Stimulated activated memory B cell treated with anti-CD40 and anti-IgM and Interleukin-4, amounts not matched to agents 10 μg/mL and 1 μg/mL and 100 μg/mL, for 72 hours (primary cell): Measurements from ENCODE around the gene FNDC5.
A peak's percentile ranks its signal among the peaks of the same experiment; 100 is the strongest.

Experiments
- ATAC-seq: fragments of 150-1000 bp; cut with Tn5 transposase; 2 replicates; pipeline ENCODE4 v1.10.0; 2021
- H3K27ac Mint-ChIP-seq: one replicate; pipeline ENCODE4 v1.8.0; 2022; ENCODE audit warnings: mild to moderate bottlenecking, mixed read lengths
- H3K27me3 Mint-ChIP-seq: one replicate; pipeline ENCODE4 v1.8.0; 2022; ENCODE audit warnings: mixed read lengths
- H3K36me3 Mint-ChIP-seq: one replicate; pipeline ENCODE4 v1.8.0; 2022; ENCODE audit warnings: mixed read lengths
- H3K4me1 Mint-ChIP-seq: one replicate; pipeline ENCODE4 v1.8.0; 2022; ENCODE audit warnings: mixed read lengths
- H3K4me3 Mint-ChIP-seq: one replicate; pipeline ENCODE4 v1.8.0; 2022; ENCODE audit warnings: mild to moderate bottlenecking, moderate library complexity, mixed read lengths
- H3K9me3 Mint-ChIP-seq: one replicate; pipeline ENCODE4 v1.8.0; 2022; ENCODE audit warnings: mixed read lengths

Gene FNDC5

DNA sequence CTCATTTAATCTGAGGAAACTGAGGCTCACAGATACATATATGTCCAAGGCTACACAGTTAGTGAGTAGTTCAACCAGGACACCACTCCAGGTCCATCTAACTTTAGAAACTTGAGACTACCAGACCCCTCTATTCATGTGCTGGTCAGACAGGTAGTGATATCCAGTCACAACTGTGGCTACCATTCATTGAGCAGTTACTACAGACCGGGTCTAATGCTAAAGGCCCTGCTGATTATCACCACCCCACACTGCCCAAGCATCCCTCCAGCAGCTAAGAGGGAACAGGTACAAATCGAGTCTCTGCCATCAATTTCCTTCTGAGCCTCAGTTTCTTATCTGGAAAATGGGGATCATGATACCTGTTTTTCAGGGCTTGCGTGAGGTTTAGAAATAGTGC, 20.9 kb upstream of the FNDC5 start:
- no peak for ATAC-seq
- no peak overlapping the region for H3K27ac Mint-ChIP-seq
- H3K36me3 Mint-ChIP-seq: peaks cover 6% of the 10 kb centered on the region
- no peak overlapping the region for H3K4me3 Mint-ChIP-seq
- peaks cover 95% of the 10 kb centered on the region for H3K27me3 Mint-ChIP-seq
- no peaks in the 10 kb centered on the region for H3K9me3 Mint-ChIP-seq
- H3K4me1 Mint-ChIP-seq: peaks cover 20% of the 10 kb centered on the region

DNA sequence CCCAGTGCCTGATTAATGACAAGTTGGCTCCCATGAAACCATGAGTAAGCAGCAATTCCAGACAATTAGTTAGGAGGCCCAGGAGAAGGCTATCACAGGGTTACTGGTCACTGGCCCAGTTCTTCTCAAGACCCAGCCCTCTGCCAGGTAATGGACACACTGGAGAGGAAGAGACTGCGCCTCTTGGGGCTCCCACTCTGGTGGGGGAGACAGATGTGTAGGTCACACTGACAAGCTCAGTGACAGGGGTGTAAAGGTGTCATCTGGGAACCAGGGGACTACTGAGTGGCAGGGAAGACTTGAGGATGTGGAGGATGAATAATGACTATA, 20.5 kb upstream of the FNDC5 start:
- peaks cover 6% of the 10 kb centered on the region for H3K36me3 Mint-ChIP-seq
- peaks cover 93% of the 10 kb centered on the region for H3K27me3 Mint-ChIP-seq
- H3K9me3 Mint-ChIP-seq: no peaks in the 10 kb centered on the region
- no peak for ATAC-seq
- H3K27ac Mint-ChIP-seq: no peak overlapping the region
- no peak overlapping the region for H3K4me3 Mint-ChIP-seq
- peaks cover 20% of the 10 kb centered on the region for H3K4me1 Mint-ChIP-seq

DNA sequence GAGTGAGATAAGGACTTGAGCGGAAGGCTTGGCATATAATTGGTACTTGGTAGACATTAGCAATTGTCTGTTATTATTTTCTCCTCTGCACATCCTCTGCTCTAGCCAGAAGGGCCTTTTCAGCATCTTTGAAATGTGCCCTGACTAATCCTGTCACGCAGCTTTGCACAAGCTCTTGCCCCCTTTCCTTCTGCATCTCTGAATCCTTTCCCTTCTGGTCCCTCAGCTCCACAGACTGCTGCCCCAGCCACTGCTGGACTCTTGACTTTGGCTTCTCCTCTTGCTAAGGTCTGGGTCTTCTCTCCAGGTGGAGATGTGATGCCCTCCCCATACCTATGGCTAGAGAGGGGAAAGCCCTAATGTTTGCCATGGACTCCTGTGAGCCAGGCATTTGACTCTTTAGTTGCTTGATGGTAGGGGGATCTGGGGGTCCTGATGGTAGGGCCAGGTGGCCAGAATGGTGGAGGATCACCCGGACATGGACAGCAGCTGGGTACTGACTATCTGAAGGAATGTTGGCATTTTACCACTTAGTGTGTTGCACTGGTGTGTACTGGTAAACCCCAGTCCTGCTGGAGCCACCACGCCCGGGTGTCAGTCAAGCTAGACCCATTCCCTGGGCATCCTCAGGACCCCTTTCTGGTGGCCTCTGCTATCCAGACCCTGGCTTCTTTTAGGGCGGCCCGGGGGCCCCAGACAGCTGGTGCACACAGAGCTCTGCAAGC, 20.0 kb upstream of the FNDC5 start:
- Mint-ChIP-seq H3K9me3 (no peaks in the 10 kb centered on the region), H3K36me3 (peaks cover 6% of the 10 kb centered on the region), H3K4me3 (no peak overlapping the region), H3K4me1 (peaks cover 20% of the 10 kb centered on the region), H3K27ac (no peak overlapping the region), H3K27me3 (peaks cover 93% of the 10 kb centered on the region)
- no peak for ATAC-seq

DNA sequence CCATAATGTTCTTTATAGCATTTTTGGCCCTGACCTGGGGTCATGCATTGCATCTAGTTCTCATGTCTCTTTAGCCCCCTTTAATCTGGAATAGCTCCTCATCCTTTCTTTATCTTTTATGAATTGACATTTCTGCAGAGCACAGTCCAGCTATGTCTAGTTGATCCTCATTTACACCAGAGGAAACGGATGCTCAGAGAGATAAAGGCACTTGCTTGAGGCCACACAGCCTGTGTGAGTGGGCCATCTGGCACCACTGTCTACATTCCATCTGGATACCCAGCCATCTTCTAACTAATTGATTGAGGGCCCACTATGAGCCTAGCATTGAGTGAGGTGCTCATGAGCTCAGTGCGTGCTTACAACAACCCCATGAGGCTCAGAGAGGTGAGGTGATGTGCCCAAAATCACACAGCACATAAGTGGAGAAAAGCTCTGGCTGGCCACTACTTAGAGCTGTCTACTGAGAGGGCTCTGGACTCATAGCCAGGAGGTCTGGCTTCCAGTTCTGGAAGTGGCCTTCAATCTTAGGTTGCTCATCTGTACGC, 19.1 kb upstream of the FNDC5 start:
- Mint-ChIP-seq H3K36me3 (peaks cover 6% of the 10 kb centered on the region), H3K4me3 (no peak overlapping the region), H3K27ac (no peak overlapping the region), H3K4me1 (peaks cover 20% of the 10 kb centered on the region), H3K27me3 (peaks cover 93% of the 10 kb centered on the region), H3K9me3 (no peaks in the 10 kb centered on the region)
- no peak for ATAC-seq

DNA sequence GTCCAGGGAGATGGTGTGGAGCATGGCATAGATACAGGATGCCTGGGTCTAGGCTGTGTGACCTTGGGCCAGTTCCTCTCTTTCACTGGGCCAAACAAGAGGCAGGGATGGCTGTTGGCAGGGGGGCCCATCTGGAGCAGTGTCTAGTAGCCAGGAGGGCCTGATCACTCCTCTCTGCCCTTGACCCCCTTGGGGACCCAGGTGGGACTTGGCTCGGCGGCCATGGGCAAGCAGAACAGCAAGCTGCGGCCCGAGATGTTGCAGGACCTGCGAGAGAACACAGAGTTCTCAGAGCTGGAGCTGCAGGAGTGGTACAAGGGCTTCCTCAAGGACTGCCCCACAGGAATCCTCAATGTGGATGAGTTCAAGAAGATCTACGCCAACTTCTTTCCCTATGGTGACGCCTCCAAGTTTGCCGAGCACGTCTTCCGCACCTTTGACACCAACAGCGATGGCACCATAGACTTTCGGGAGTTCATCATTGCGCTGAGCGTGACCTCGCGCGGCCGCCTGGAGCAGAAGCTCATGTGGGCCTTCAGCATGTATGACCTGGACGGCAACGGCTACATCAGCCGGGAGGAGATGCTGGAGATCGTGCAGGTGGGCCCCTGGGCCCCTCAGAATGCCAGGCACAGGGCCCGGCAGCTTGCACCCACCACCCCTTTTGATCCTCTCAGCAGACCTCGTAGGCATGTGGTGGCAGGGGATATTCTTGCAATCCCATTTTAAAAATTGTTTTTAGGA, 18.1 kb upstream of the FNDC5 start:
- ATAC-seq: no peak
- H3K4me1 Mint-ChIP-seq: peaks cover 19% of the 10 kb centered on the region
- no peaks in the 10 kb centered on the region for H3K9me3 Mint-ChIP-seq
- peaks cover 98% of the 10 kb centered on the region for H3K27me3 Mint-ChIP-seq
- H3K27ac Mint-ChIP-seq: no peak overlapping the region
- H3K36me3 Mint-ChIP-seq: peaks cover 6% of the 10 kb centered on the region
- no peak overlapping the region for H3K4me3 Mint-ChIP-seq

DNA sequence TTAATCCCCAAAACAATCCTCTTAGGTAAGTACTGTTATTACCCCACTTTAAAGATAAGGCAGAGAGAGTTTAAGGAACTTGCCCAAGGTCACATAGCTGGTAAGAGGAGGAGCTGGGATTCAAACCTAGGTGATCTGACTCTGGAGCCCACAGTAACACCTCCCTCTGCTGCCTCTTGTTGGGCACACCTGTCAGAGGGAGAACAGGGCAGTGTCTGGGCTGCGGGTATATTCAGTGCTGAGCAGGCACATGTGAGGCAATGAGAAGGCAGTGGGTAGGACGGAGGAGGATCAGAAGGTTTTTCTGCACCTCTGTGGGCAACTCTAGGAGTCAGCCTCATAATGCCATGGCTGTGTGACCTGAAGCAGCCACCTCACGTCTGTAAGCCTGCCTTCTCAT, 17.4 kb upstream of the FNDC5 start:
- Mint-ChIP-seq H3K27ac (no peak overlapping the region), H3K4me1 (peaks cover 12% of the 10 kb centered on the region), H3K27me3 (peaks cover 98% of the 10 kb centered on the region), H3K4me3 (no peak overlapping the region), H3K9me3 (no peaks in the 10 kb centered on the region), H3K36me3 (peaks cover 6% of the 10 kb centered on the region)
- ATAC-seq: no peak

DNA sequence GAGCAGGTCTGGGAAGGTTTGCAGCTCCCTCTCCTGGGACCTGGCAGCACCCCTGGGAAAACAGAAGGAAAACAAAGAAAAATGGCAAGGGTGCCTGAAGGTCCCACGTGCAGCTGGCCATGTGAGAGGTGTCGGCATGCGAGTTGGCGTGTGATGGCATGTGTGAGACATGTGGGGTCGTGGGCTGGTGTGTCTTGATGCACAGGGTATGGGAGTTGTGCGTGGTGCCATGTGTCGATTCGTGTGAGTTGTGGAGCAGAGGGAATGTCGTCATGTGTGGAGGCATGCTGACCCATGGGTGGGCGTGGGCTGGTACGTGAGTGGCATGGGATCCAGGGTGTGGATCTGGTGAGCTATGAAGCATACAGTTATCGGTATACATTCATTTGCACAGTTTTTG, 16.9 kb upstream of the FNDC5 start:
- no peak for ATAC-seq
- no peaks in the 10 kb centered on the region for H3K9me3 Mint-ChIP-seq
- peaks cover 7% of the 10 kb centered on the region for H3K4me1 Mint-ChIP-seq
- H3K27me3 Mint-ChIP-seq: peaks cover 93% of the 10 kb centered on the region
- no peak overlapping the region for H3K4me3 Mint-ChIP-seq
- H3K27ac Mint-ChIP-seq: no peak overlapping the region
- peaks cover 6% of the 10 kb centered on the region for H3K36me3 Mint-ChIP-seq

DNA sequence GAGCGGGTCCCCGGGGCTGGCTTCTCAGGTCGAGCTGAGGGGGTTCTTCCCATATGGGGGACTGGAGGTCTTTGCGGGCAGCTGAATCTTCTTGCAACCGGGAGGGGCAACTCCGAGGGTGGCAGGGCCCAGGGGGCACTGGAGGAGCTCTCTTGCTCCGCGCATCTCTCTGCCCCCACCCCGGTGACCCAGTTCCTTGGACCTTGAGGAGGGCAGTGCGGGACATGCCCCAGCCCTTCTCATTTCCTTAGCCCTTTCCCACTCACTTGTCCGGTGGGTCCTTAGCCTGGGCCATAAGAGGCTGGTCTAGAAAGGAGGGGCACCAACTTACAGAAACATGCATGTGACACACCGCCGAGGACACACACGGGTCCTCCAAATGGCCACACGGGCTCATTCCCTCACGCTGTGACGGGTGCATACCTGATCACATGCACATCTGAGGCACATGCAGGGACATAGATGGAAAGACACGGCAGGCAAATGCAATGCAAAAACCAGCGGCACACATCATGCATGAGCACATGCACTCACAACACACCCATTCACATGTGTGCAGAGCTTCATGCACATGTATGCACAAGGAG, 16.2 kb upstream of the FNDC5 start:
- Mint-ChIP-seq H3K4me1 (peaks cover under 1% of the 10 kb centered on the region), H3K27ac (no peak overlapping the region), H3K36me3 (peaks cover under 1% of the 10 kb centered on the region), H3K4me3 (no peak overlapping the region), H3K27me3 (peaks cover 86% of the 10 kb centered on the region), H3K9me3 (no peaks in the 10 kb centered on the region)
- ATAC-seq: no peak

DNA sequence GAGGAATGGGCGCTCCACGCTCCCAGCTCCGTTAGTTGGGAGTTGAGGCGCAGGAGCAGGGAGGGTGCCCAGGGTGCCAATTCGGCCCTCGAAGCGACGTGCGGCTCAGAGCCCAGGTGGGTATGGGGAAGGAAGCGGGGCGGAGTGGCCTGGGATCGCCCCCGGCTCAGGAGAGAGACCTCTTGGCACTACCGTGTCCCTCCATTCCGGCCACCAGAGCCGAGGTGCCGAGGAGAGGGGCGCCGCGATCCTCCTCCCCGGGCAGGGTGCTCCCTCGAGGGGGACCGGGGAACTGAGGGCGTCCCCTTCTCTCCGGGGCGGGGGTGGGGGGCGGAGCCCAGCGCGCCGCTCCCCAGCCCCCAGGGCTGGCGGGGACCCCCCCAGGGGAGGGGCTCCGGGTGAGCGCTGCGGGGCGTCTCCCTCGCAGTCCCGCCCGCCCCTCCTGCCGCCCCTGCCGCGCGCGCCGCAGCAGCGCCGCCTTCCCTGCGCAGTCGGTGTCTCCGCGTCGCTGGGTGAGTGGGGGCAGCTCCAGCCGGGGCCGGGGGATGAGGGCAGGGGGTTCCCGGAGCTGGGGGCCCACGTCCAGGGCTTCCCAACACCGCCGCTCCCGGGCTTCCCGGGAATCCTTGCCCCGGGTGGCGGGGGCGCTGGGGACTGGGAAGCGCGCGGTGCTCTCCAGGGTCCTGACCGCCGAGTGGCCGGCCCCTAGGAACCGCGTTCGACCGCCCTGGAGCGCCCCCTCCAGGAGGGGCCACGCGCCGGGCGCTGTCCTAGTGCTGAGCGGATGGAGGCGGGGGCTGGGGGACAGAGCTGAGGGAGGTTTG, 15.5 kb upstream of the FNDC5 start, which contains the start of gene HPCA:
Gene HPCA, plus strand, starts transcription at position 488 of the 824 bp plus-strand sequence. CDS start 2,408 bp downstream, outside the sequence.
- Mint-ChIP-seq H3K36me3 (no peaks in the 10 kb centered on the region), H3K27me3 (peaks cover 83% of the 10 kb centered on the region), H3K27ac (no peak within 1 kb of the TSS), H3K4me3 (no peak within 1 kb of the TSS), H3K9me3 (no peaks in the 10 kb centered on the region), H3K4me1 (no peaks in the 10 kb centered on the region)
- peak; percentile 28 for ATAC-seq

DNA sequence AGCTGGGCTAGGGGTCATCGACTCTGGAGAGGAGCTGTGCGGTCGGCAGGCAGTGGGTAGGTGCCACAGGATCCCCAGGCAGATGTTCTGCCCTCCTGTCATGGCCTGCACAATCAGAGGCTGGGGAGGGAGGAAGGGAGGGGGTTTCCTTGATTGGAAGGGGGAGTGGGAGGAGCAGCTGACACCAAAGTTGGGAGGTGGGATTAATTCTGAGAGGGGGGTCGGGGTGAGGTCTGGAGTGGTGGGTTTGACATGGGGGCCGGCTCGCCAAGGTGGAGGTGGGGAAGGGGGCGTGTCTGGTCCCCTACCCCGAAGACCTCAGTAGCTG, 14.9 kb upstream of the FNDC5 start:
- Mint-ChIP-seq H3K4me1 (no peaks in the 10 kb centered on the region), H3K36me3 (no peaks in the 10 kb centered on the region), H3K9me3 (no peaks in the 10 kb centered on the region), H3K27ac (no peak overlapping the region), H3K4me3 (no peak overlapping the region), H3K27me3 (peaks cover 83% of the 10 kb centered on the region)
- ATAC-seq: no peak

DNA sequence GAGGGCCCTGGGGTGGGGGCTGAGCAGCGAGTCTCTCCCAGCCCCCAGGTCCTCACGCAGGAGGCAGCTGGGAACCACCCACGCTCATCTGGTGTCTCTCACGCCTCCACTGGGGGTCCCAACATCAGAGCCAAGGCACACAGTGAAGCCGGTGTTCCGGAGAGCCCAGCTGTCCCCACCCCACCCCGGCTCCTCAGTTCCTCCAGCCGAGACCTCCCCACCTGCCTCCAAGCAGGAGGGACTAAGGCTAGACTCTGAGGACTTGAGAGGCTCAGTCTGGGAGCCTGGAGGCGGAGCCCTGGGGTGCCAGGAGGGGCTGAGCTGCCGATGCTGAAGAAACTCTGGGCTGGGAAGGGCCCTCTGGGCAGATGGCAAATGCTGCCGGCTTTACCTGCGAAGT, 14.0 kb upstream of the FNDC5 start:
- Mint-ChIP-seq H3K4me3 (no peak overlapping the region), H3K4me1 (no peaks in the 10 kb centered on the region), H3K9me3 (no peaks in the 10 kb centered on the region), H3K36me3 (no peaks in the 10 kb centered on the region), H3K27ac (no peak overlapping the region), H3K27me3 (peaks cover 76% of the 10 kb centered on the region)
- no peak for ATAC-seq

DNA sequence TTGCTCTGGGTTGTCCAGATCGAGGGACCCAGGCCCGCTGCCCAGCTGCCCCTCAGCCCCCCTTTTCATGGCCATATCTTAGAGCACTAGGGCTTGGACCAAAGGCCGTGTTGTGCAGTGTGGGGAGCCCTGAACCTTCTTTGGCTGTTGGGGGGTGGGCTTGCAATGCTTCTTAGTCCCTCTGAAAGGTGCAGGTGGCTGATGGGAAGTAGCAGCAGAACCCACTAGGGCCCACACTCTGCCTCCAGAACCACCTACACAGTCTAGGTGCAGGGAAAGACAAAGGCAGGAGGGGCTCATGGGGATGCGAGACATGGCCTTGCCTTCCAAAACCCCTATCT, 13.3 kb upstream of the FNDC5 start:
- Mint-ChIP-seq H3K27me3 (peaks cover 68% of the 10 kb centered on the region), H3K36me3 (no peaks in the 10 kb centered on the region), H3K4me3 (no peak overlapping the region), H3K4me1 (no peaks in the 10 kb centered on the region), H3K9me3 (no peaks in the 10 kb centered on the region), H3K27ac (no peak overlapping the region)
- ATAC-seq: no peak

DNA sequence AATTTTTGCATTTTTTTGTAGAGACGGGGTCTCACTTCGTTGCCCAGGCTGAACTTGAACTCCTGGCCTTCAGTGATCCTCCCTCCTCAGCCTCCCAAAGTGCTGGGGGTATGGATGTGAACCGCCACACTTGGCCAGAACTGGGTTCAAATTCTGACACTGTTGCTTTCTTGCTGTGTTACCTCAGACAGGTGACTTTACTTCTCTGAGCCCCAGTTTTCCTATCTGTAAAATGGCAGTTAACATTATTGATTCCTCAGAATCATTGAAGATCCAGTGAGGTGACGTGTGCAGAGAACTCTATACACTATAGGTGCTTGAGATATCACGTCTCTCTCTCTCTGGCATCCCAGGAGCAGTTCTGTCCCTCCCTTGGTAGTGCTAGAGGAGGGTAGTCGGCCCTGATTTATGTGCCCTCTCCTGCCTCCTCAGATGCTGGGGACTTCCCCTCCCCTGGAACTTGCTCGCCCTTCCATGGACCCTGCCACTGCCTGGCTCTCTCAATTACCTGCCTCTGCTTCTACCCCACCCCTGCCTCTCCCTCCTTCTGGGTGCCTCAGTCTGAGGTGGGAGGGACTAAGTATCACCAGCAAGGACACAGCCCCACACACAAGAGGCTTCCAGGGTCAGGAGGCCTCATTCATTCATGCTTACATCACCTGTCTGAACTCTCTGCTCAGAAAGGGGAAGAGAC, 12.8 kb upstream of the FNDC5 start:
- Mint-ChIP-seq H3K9me3 (no peaks in the 10 kb centered on the region), H3K4me1 (no peaks in the 10 kb centered on the region), H3K27me3 (peaks cover 63% of the 10 kb centered on the region), H3K4me3 (no peak overlapping the region), H3K27ac (no peak overlapping the region), H3K36me3 (no peaks in the 10 kb centered on the region)
- no peak for ATAC-seq

DNA sequence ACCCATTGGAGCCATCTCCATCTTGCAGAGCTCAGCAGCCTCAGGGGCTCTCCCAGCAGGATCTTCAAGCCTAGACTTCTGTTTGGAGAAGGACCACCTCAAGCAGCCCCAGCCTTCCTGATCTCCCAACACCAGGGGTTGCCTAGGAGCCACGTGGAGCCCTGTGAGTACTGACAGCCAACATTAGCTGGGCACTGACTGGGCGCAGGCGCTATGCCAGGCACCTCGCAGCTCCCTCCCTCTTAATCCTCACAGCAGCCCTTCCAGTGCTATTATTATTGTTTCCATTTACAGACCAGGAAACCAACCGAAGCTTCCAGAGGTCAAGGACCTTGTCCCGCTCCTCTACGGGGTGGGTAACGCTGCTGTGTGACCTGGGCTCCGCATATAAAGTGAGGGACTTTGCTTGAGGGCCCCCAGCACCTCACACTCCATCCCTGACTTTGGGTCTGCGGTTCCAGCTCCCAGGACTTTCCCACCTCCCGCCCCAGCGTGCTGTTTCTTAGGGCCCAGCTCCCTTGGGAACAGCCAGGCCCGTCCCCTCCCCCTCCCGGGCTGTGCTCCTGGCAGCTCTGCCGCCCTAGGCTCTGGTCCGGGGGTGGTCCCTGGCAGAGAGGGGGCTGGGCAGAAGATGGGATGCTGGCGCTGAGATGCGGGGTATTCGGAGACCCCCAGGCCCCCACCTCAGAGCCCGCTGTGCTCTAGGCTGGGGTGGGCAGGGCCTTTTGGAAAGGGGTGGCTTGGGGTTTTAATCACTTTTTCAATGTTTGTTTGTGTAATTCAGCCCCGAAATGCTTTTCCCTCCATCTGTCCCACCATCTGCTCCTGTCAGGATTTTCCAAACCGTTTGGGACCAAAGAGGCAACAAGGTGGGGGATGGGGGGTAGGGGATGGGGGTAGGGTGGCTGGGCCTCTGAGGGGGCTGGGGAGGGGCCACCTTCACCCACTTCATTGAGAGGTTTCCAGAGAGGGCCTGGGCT, 11.4 kb upstream of the FNDC5 start:
- H3K27me3 Mint-ChIP-seq: peaks cover 61% of the 10 kb centered on the region
- H3K9me3 Mint-ChIP-seq: no peaks in the 10 kb centered on the region
- H3K4me1 Mint-ChIP-seq: no peaks in the 10 kb centered on the region
- no peak overlapping the region for H3K27ac Mint-ChIP-seq
- no peak overlapping the region for H3K4me3 Mint-ChIP-seq
- H3K36me3 Mint-ChIP-seq: no peaks in the 10 kb centered on the region
- no peak for ATAC-seq
